GM21576 (cell line): ENCODE results near the gene UBE4B.
A peak's percentile ranks its signal among the peaks of the same experiment; 100 is the strongest.
"Not testable (repeated sequence)": the region's sequence is repeated elsewhere in the genome, so short reads cannot be mapped to it uniquely, and the experiment has no call there.

Experiments
- ATAC-seq: cut with Tn5 transposase; IDR thresholded peaks from one replicate; pipeline ENCODE4 v1.9.1; 2021; ENCODE audit warnings: mild to moderate bottlenecking, moderate library complexity; ENCODE audit not compliant: unreplicated experiment

The UBE4B gene

DNA sequence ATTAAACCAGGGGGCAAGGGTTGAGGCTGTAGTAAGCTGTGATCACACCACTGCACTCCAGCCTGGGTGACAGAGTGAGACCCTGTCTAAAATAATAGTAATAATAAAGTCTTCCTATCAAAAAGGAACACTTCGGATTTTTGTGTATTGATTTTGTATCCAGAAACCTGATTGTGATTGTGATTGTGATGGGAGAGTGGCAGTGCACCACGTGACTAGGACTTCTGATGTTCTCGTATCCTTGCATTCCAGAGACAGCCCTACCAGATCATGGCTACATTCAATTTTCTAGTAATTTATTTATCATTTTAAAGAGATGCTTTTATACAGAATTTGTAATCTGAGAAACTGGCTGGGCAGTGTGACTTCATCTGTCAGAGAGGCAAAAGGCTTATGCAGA, 175.1 kb downstream of the UBE4B start:
- no peak for ATAC-seq

DNA sequence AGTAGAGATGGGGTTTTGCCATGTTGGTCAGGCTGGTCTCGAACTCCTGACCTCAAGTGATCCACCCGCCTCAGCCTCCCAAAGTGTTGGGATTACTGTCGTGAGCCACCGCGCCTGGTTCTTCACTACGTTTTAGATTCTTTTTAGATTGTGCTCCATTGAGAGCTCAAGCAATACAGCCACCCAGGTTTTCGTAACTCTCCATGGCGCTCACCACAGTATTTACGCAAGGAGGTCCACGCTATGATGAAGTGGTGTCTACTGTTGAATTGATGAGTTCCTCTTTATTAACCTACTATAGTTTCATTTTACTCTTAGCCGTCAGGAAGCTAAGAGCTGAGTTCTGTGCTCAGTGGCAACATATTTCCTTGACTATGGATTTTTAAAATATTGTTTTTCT, 175.8 kb downstream of the UBE4B start:
- no peak for ATAC-seq

DNA sequence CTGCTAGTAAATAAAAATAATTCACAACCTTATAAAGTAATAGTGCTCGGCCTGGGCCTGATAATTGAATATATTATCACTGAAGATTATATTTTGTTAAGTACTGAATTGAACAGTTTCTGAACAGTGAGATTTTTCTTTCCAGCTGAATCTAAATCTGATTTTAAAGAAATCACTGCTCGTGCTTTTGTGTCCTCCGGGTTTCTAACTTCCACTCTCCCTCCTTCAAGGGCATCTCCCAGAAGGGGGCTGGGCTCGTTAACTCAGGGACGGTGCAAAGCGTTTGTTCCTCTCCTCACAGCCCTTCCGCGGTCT, 176.8 kb downstream of the UBE4B start:
- ATAC-seq = no peak

DNA sequence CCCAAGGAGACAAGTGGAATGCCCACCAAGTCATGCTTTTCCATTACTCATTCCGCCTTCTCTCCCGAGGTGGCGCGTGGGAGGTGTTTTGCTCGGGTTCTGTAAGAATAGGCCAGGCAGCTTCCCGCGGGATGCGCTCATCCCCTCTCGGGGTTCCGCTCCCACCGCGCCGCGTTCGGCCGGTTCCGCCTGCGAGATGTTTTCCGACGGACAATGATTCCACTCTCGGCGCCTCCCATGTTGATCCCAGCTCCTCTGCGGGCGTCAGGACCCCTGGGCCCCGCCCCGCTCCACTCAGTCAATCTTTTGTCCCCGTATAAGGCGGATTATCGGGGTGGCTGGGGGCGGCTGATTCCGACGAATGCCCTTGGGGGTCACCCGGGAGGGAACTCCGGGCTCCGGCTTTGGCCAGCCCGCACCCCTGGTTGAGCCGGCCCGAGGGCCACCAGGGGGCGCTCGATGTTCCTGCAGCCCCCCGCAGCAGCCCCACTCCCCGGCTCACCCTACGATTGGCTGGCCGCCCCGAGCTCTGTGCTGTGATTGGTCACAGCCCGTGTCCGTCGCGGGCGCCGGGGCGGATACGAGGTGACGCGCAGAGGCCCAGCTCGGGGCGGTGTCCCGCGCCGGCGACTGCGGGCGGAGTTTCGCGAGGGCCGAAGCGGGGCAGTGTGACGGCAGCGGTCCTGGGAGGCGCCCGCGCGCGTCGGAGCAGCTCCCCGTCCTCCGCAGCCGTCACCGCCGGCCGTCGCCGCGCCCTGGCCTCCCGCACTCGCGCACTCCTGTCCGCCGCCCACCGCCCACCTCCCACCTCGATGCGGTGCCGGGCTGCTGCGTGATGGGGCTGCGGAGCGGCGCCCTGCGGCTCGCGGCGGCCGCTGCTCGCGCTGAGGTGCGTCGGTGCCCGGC, 177.4 kb downstream of the UBE4B start, which contains the start of gene KIF1B:
KIF1B (plus strand) TSS at position 666 of the 906 bp plus-strand sequence. CDS start 21,759 bp downstream, outside the sequence.
- peak; percentile 98 for ATAC-seq

DNA sequence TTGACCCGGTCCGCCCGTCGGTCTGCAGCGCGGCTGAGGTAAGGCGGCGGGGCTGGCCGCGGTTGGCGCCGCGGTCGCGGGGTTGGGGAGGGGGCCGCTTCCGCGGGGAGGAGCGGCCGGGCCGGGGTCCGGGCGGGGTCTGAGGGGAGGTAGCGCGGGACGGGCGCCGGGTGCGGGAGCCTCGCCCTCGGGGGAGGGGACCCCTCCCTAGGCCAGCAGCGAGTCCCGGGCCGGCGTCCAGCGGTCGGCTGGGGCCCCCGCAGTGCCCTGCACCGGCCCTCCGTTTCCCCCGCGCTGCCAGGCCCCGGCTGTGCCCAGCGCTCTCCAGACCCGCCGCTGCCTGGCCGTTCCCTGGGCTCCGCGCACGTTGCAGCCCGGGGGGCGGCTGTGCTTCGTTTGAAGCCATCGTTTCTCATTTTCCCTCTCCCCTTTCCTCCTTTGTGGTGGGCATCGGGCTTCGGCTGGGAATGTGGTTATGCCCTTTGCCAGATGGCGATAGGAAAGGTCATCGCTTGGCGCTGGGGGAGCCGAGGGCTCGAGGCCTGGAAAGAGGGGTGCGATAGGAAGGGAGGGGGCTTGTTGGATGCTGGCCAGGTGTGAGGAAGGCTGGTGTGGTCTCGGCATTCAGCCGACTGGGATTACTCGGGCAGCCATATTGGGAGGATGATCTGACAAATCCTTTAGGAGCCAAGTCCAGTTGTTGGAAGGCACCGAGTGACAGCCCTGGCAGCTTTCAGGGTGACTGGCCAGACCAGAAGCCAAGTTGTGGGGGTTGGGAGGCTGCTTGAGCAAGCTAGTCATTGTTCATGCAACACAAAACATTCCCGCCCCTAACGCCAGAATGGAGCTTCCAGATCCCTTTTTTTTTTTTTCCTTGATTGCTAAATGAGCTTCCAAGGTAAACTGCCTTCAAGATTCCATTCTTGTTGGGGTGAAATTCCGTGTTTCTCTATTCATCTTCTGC, 178.4 kb downstream of the UBE4B start:
- ATAC-seq = peak; percentile 17

DNA sequence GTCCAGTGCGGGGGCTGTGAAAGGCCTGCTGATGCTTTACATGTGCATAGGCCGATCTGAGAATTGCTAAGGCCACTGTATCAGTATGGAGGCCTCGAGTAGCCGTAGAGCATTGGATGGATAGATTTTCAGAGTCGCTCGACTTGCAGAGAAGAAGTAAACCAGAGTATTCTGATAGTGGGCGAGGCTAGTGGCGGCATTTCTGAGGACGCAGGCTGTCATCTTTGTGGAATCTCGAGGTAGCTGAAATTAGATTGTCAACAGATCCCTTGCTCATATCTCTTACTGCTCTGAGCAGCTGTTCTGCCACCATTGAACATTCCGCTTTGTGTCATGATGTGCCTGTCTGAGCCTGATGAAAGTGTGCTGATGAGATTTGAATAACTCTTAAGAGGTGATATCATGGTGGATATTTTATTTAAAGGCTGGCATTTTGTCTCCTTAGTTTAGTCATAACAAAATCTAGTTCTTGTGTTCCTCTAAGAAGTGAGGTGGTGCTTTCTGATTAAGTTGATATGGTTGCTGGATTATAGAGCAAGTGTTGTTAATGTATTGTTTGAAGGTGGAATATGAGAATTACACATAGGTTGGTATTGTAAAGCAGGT, 179.2 kb downstream of the UBE4B start:
- ATAC-seq = no peak

DNA sequence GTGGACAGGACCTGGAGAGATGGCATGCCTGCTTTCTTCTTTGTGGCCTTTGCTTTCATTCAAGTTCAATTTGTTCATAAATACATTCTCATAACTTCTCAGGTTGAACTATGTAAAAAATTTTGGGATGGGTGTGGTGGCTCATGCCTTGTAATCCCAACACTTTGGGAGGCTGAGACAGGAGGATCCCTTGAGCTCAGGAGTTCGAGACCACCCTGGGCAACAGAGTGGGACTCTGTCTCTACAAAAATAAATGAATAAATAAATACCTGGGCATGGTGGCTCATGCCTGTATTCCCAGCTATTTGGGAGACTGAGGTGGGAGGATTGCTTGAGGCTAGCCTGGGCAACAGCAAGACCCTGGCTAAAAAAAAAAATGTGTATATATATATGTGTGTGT, 179.7 kb downstream of the UBE4B start:
- ATAC-seq = no peak

DNA sequence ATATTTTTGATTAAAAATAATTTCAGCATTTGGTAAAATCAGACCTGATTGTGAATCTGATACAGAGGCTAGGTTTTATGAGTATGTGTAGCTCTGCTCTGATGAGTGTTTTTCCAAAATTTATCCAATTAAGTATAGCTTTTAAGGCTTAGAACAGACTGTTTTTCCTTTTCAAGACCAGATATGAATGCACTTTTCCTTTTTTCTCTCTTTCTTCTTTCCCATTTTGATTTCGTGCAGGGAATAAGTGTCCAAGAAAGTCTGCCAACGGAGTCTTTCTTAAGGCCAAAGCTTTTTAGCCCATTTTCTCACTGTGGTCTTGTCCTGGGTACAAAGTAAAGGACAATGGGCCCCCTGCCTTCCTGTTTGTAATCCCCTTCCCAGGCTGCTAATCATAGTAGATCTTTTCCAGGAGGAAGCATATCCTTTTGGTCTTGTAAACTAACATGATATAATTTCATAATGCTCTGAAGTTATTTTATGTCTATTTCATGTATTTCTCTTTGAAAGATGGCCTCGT, 180.5 kb downstream of the UBE4B start:
- ATAC-seq = no peak

DNA sequence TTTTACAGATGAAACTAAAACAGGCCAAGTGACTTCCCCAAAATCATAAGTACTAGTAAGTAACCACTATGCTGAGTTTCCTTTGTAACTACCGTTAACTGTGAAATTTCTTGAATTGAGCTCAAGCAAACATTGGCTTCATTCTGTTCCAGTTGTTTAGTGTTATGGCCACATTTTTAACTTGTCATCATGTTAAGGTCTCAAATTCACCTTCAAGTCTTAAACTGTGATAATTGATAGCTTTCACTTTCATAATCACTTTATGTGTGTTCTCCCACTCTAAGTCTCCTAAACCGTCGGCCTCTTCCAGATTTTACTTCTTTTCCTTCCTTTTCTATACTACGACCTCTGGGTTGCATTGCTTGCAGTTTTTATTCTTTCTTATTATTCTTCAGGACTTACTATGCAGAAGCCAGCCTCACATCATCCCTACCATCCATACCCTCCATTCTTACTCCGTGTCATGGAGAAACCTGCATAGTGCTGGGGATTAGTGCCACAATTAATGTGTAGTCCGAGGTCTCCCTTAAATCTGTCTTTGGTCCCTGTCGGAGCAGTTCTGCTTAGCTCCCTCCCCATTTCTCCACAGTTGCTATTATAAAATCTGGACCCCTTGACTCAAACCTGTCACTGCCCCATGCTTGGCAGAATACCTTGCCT, 183.5 kb downstream of the UBE4B start:
- no peak for ATAC-seq

DNA sequence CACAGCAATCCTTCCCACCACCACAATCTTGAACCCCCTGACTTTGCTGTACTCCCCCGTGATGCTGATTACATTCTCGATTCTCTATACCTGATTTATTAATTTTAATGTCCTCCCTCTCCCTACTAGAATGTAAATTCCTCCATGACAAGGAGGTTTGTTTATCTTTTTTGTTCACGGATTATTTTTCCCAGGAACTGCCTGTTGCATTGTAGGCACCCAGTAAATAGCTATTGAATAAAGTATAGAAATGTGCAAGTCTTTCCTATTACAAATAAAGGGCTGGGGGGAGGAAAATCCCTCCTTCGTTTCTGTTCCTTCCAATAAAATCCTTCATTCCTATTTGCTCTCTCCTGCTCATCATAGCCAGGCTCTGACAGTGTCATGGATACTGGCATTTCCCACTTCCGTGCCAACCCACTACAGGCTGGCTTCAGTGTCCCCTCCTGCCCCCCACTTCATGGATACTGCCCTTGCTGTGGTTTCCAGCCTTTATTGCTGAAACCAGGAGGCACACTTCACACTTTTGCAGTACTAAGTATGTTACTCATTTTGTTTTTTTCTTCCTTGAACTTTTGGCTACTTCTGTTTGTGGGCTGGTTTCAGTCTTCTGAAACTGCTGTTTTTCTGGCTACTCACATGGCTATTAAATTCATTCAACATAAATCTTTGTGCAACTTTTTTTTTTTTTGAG, 185.1 kb downstream of the UBE4B start:
- no peak for ATAC-seq

DNA sequence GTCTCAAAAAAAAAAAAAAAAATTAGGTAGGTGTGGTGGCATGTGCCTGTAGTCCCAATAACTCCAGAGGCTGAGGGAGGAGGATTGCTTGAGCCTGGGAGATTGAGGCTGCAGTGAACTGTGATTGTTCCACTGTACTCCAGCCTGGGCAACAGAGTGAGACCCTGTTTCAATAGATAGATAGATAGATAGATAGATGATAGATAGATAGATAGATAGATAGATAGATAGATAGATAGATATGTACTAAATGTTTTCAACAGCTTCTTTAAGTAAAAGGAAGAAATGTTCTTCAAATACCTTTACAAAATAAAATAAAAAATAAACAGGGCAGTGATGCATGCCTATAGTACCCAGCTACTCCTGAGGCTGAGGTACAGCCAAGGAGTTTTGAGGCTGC, 187.4 kb downstream of the UBE4B start:
- no peak for ATAC-seq

DNA sequence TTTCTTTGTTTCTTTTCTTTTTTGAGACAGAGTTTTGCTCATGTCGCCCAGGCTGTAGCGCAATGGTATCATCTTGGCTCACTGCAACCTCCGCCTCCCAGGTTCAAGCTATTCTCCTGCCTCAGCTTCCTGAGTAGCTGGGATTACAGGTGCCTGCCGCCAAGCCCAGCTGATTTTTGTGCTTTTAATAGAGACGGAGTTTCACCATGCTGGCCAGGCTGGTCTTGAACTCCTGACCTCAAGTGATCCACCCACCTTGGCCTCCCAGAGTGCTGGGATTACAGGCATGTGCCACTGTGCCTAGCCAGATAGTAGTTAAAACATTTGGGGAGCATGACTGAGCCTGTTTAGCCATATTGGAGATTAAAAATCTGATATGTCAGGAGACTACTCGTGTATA, 187.9 kb downstream of the UBE4B start:
- ATAC-seq = not testable (repeated sequence)

DNA sequence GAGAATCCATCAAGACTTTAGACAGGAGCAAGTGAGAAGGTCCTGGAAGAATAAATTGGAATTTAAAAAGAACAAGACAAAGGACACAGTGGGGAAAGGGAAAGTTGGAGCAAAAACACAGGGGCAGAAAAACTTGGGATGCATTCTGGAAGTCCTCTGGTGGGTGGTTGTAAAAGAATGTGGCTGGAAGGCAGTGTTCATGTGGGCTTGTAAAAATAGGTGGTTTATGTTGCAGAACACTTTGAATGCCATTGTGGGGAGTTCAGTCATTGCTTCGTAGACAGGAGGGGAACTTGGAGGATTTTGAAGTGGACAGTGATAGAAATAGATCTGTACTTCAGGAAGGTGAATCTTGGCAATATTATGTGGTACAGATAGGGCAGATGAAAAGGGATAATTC, 192.8 kb downstream of the UBE4B start:
- no peak for ATAC-seq

DNA sequence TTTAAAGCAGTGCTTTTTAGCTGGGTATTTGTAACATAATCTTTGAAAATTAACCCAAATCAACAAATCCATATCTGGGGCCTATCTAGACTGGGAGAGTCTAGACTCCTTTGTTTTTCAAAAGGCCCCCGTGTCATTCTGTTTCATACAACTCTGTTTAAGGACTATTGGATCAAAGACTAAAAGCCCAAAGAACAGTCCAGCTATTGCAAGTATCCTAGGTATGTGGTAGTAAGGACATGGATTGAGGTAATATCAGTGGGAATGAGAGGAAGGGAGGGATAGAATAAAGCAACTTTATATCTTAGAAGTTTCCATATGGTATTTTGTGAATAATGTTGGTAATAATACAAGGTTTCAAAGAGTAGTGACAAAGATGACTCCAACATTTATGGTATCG, 195.8 kb downstream of the UBE4B start:
- ATAC-seq = no peak

DNA sequence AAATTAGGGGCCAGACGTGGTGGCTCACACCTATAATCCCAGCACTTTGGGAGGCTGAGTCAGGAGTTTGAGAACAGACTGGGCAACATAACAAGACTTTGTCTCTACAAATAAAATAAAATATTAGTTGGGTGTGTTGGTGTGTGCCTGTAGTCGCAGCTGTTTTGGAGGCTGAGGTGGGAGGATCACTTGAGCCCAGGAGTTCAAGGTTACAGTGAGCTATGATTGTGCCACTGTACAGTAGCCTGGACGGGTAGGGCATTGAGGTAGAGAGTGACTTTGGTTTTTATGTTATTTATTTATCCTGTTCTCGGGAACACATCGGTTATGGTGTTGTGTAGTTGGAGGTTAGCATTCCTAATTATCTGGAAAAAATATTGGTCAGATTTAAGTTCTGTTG, 197.1 kb downstream of the UBE4B start:
- ATAC-seq = no peak
